Glomerular endothelial cell (primary cell): ENCODE results near the gene CDC42BPB. TPM values are rescaled to one million over a fixed set of nuclear protein-coding genes. Genes with fewer than 3 reads are reported as not detected.

Experiments
- DNase-seq: peaks from one replicate; pipeline ENCODE4 v3.0.0-alpha.2; 2011; ENCODE audit warnings: low read depth, low spot score; ENCODE audit errors: extremely low read depth
- total RNA-seq: library from RNA; depleted of rRNA; stranded (reverse); fragments of >200 nt; gene quantifications from 2 replicates; pipeline ENCODE4 v1.2.3, GENCODE V29; 2015

Gene CDC42BPB
- total RNA-seq, 1 donor from 2014 or later, result 191 TPM

- DNase-seq, result no peak
Observed at GRCh38 chr14:102999227-102999895, 58.0 kb downstream of the CDC42BPB start.

DNA sequence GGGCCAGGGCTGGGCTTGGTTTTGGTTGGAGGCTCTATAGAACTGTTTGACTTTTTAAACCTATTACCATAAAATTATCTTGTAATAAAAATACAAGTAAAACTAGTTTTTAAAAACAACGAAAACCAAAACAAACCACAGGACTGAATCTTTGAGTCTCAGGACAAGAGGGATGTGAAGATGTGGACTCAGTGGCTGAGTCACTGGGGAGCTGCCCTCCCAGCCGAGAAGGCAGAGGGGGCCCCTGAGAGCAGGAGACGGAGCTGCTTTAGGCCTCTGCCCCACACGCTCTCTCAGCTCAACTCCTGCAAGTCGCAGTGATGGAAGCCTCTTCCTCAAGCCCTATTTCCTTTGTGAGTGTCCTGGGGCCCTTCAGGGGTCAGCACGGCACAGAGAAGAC, 59.0 kb downstream of the CDC42BPB start:
- no peak for DNase-seq

DNA sequence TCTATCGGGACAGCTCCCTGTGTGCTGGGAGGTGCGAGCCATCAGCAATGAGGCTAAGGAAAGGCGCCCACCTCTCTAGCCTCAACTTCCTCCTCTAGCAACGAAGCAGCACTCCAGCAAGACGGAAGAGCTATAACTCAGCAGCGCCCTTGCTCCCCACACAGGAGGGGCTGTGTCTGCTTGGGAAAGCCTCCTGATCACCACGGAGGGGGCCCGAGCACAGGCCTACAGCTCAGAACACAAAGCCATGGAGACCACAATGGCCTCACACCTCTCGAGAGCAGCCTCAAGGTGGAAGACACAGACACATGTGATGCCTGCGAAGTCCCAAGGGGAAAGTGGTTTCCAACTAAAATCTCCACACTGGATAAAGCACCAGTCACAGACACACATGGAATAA, 60.4 kb downstream of the CDC42BPB start:
- DNase-seq, result no peak

DNA sequence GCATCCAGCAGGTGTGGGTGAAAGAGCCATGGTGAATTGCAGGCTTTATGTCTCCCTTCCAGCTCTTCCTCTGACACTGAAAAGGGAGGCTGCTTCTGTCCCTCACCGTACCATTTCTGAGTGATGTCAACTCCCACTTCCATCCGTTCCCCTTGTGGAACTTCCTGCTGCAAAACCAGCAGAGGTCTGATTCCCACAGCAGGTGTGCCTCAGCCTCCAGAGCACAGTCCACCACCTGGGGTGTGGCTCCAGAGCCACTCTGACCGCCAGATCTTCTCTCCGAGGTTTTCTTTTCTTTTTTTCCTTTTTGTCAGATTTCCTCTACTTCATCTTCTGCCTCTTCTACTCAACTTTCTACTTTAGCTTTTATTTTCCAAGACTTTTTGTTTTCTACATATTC, 62.7 kb downstream of the CDC42BPB start:
- DNase-seq, result no peak

DNA sequence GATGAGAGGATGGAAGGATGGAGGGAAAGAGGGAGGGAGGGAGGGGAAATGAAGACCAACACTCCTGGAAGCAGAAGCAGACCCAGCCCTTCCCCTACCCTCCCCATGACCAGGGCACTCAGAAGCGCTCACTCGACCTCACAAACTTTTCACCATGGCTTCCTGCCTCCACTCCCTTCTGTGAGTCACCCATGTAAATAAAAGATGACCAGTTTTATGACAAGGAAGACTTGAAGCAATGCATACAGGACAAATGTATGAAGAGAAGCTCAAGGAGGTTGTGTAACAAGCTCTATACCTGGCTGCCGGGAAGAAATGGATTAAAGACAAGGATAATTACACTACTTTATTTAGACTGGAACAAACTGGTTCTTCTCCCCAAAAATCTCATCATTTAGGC, 63.8 kb downstream of the CDC42BPB start:
- DNase-seq, result no peak

DNA sequence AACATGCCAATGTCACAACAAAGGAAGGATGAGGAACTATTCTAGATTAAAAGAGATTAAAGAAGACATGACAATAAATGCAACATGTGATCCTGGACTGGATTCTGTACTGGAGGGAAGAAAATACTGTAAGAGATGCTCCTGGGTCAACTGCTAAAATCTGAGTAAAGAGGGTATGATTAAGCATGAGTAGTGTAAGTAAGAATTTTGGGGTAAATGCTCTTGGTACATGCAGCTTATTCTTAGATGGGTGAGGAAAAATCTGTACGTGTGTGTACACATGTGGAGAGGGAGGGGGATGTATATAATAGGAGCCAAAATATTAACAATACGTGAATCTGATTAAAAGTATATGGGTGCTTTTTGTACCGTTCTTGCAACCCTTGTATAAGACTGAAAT, 66.0 kb downstream of the CDC42BPB start:
- no peak for DNase-seq

DNA sequence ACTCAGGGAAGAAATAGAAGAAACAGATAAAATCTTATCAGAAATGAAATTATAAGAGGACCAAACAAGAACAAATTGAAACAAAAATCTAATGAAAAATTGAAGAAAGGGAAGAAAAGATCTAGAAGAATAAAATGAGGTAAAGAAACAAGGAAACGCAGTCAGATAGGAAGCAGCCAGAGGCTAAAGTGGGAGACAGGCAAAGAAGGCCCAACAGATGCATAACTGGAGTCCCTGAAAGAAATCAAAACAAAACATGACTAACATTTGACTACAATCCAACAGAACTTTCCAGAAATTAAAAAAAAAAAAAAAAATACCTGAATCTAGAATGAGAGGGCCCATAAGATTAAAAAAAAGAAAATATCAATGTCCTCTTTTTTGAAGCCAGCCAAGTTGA, 69.3 kb downstream of the CDC42BPB start:
- no peak for DNase-seq

GRCh38 chr14:102986810-102987579, 70.4 kb downstream of the CDC42BPB start:
- DNase-seq, result no peak

GRCh38 chr14:102985665-102986064, 71.7 kb downstream of the CDC42BPB start:
- DNase-seq, result no peak

DNA sequence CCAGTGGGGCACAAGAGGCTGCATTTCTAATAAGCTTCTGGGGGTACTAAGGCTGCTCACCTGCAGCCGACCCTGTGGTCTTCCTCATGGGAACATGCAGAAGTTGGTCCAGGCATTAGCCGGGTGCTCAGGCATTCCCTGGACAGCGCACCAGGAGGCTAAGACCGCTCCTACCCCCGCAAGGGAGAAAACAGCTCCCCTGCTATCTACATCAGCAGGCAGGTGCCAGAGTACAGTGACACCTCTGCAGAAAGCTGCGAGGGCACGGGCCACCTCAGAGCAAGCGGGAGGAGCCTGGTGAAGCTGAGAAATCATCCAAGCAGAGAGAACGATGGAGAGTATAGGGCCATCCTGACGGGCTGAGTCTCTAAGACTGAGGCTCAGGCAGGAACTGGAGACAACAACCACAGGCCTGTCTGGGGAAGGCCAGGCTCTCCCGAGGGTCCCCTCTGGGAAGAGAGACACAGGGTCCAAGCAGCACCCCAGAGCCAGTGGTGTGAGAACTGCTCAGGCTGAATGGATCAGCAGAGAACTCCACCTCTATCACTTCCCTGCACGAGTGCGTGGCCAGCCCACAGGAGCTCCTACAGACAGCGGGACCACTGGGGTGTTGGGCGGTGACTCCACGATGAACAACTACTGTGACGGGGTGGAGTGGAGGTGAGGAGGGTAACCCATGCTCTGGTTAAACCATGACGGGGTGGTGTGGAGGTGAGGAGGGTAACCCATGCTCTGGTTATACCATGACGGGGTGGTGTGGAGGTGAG, 72.8 kb downstream of the CDC42BPB start:
- DNase-seq, result no peak

GRCh38 chr14:102983496-102983895, 73.9 kb downstream of the CDC42BPB start:
- no peak for DNase-seq

DNA sequence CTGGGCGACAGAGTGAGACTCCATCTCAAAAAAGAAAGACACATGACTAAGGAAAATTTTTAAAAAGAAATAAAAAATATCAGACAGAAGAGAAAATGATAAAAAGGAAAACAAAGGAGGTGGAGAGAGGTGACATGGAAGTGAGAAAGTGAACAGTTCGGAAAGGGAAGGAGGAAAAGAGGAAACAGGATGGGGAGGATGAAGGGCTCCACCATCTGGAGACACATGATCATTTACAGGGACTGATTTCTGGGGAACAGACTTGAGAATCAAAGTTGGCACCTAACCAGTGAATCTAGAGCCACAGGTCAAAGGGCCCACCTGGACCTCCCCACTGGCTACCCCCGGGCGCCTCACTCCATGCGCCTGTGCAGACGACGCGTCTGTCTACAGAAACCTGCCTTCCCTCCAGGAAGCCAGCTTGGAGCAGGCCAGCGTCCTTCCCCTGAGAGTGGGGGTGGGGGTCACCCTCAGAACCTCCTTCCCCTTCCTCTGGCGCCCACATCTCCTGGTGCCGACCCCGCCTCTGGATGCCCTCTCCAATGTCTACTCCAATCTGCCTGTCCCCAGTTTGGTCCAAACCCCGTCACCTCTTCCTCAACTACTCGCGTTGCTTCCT, 74.4 kb downstream of the CDC42BPB start:
- DNase-seq, result no peak

DNA sequence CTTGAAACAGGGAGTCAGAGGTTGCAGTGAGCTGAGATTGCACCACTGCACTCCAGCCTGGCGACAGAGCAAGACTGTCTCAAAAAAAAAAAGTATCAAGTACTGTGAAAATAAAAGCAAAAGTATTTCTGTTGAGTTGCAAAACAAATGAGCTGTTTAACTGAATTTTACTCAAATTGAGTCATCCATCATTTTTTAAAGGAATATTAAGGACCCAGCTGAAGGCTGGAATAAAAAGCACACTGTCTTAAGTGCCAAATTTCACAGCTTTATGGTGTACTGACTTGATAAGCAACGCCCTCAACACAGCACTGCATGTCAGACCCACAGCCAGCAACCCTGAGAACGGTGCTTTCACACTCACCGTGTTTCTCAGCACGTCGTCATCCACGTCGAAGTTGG, 76.9 kb downstream of the CDC42BPB start:
- DNase-seq, result no peak

- DNase-seq, result no peak
Observed at GRCh38 chr14:102979406-102979805, 77.9 kb downstream of the CDC42BPB start.

DNA sequence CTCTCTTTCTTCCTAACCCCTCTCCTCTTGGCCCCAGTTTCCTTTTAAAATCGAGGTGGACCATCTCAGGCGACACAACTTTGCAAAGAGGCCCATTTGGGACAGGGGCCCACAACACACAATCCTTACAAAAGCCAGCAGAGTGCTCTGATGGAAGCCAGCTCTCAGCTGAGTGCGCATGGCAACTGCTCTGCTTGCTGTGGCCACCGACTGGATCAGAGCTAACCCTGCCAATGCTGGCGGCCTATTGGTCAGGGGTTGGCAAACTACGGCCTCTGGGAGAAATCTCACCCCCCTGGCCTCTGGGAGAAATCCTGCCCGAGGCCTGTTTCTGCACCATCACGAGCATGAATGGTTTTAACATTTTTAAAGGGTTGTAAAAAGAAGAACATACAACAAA, 79.9 kb downstream of the CDC42BPB start:
- no peak for DNase-seq

DNA sequence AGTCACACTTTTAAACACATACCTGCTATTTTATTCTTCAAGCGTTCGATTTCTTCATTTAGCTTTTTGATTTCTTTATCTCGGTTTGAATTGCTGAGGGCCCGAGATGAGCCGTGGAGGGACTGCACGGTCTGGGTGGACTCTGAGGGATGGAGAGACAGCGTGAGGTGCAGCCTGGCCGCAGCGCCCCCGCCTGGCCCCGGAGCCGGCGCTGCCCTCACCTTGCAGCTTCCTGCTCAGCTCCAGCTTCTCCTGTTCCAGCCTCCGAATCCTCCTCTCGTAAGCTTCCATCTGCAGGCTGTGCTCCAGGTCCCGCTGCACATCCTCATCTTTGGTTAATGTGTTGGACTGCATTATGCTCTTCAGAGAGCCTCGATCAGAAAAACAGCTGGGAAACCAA, 81.7 kb downstream of the CDC42BPB start:
- DNase-seq, result no peak

GRCh38 chr14:102973706-102974285, 83.6 kb downstream of the CDC42BPB start:
- DNase-seq, result no peak

GRCh38 chr14:102971836-102972606, 85.3 kb downstream of the CDC42BPB start:
- DNase-seq, result no peak

DNA sequence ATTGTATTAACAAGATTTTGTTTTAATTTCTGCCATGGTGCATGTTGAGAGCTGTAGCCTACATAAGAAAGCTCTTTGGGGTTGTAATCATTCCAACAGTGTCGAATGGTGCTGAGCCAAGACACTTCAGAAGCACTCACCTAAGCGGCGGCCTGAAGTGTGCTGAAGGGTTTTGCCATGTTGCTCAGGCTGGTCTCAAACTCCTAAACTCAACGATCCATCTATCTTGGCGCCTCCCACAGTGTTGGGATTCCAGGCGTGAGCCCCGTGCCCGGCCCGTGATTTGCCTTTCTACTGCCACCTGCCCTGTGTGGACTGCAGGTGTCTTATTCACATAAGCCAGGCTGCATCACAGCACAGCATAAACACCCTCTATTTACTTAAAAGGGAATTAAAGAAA, 86.0 kb downstream of the CDC42BPB start:
- DNase-seq, result no peak

GRCh38 chr14:102970496-102970895, 86.9 kb downstream of the CDC42BPB start:
- DNase-seq, result no peak
